IMR-90 (cell line): ENCODE measurements around the gene NUFIP2.

Source experiments
- CEBPB ChIP-seq: IDR thresholded peaks from 2 replicates; pipeline ENCODE4 v1.6.1; 2012; ENCODE audit warnings: low read depth, low read length, improper control_type of control experiment
- CTCF ChIP-seq: conservative IDR thresholded peaks from 2 replicates; pipeline ENCODE4 v1.5.1; 2012; ENCODE audit warnings: mild to moderate bottlenecking, low read depth, low read length, improper control_type of control experiment
- ELK1 ChIP-seq: fragments of 150-350 bp; IDR thresholded peaks from 2 replicates; pipeline ENCODE4 v1.6.1; 2016; ENCODE audit warnings: low read depth, mild to moderate bottlenecking, low read length, moderate library complexity, borderline replicate concordance
- MAZ ChIP-seq: IDR thresholded peaks from 2 replicates; pipeline ENCODE4 v1.6.1; 2012; ENCODE audit warnings: low read depth, mild to moderate bottlenecking, low read length, improper control_type of control experiment, moderate library complexity, borderline replicate concordance
- MXI1 ChIP-seq: IDR thresholded peaks from 2 replicates; pipeline ENCODE4 v1.6.1; 2012; ENCODE audit warnings: low read depth, mild to moderate bottlenecking, low read length, moderate library complexity, borderline replicate concordance
- POLR2A ChIP-seq: IDR thresholded peaks from 2 replicates; pipeline ENCODE4 v1.6.1; 2012; ENCODE audit warnings: mild to moderate bottlenecking, low read depth, low read length
- RAD21 ChIP-seq: IDR thresholded peaks from 2 replicates; pipeline ENCODE4 v1.6.1; 2012; ENCODE audit warnings: low read length, improper control_type of control experiment

GRCh38 chr17:29291163-29291752 lies 2.7 kb downstream of the NUFIP2 start:
- TF ChIP-seq CTCF (peak; percentile 76), POLR2A (no peak), RAD21 (peak; percentile 65), CEBPB (0 out of 2 replicates have a peak, but pooled peaks have one; percentile 35), MXI1 (no peak), MAZ (no peak), ELK1 (no peak)
